Measurements from ENCODE around the gene NEIL1.
"Not testable (repeated sequence)": the region's sequence is repeated elsewhere in the genome, so short reads cannot be mapped to it uniquely, and the experiment has no call there.

The NEIL1 gene, protein sequence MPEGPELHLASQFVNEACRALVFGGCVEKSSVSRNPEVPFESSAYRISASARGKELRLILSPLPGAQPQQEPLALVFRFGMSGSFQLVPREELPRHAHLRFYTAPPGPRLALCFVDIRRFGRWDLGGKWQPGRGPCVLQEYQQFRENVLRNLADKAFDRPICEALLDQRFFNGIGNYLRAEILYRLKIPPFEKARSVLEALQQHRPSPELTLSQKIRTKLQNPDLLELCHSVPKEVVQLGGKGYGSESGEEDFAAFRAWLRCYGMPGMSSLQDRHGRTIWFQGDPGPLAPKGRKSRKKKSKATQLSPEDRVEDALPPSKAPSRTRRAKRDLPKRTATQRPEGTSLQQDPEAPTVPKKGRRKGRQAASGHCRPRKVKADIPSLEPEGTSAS

DNA sequence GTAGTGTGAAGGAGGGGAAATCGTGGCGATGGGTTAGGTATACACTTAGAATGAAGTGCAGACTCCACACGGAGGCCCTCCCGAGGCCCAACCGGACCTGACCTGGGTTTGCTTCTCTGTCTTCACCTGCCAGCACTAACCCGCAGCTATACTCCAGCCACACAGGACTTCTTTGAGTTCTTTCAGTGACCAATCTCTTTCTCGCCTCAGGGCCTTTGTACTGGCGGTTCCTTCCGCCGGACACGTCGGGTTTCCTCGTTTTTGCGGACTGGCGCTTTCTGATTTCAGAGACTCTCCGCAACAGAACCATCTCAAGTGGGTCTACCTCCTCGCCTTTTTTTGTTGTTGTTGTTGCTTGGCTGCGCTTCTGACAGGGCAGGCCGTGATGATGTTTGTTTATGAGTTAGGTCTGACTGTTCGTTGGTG is at the start of gene NEIL1:
NEIL1 (plus strand) TSS at position 244 of the 426 bp plus-strand sequence. CDS start 1,867 bp downstream, outside the sequence.
- no peak for DNase-seq

DNA sequence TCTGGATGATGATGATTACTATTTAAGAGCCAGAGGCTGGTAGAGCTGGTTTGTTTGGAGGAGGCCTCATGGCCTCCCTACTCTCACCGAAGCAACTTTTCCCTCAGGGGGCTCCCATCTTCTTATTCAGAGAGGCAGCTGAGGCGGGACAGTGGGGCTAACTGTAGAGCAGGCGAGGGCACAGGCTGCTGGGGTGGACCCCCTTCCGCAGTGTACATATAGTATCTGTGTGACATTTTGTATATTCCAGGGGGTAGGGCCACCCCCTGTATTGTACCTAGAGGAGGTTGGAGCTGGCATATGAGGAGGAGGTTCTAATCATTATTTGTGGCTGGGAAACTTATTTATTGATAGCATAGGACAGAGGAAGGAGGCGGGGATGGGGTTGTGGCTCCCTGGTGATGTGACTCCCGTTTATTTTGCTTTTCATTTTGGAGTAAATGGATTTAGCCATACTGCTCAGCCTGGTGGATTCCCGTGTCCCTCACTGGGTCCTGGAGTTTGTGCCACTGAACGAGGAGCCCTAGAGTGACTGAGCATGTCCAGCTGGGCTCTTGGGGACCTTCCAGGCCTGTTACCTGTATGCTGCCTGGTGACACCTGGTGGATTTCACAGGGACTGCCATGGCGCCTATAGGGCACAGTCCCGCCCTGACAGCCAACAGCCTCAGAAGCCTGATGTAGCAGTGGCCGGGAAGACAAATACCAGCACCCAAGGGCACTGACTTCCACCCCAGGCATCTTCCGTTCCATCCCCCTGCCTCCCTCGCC is 48.1 kb upstream of the NEIL1 start:
- not testable (repeated sequence) for DNase-seq

- not testable (repeated sequence) for DNase-seq
Measured at GRCh38 chr15:75299311-75299688, 47.5 kb upstream of the NEIL1 start.

GRCh38 chr15:75300026-75300425 is 46.8 kb upstream of the NEIL1 start:
- not testable (repeated sequence) for DNase-seq

DNA sequence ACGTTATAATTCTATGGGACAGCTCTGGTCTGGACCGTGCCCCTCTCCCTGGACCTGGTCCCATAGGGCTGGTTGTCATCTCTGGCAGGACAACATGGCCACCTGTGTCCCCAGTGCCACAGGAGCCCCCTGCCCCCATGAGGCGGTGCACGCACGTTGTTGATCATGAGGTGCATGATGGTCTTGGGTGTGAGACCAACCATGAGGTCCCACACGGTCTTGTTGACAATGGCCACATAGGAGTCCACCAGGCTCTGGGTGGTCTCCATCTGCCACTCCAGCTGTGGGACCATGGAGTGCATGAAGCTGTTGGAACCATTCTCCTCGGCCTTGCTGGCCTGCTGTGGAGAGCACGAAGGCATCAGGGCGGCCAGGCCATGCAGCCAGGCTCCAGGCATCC is 44.5 kb upstream of the NEIL1 start:
- no peak for DNase-seq

- DNase-seq = not testable (repeated sequence)
Measured at GRCh38 chr15:75302753-75303152, 44.1 kb upstream of the NEIL1 start.

DNA sequence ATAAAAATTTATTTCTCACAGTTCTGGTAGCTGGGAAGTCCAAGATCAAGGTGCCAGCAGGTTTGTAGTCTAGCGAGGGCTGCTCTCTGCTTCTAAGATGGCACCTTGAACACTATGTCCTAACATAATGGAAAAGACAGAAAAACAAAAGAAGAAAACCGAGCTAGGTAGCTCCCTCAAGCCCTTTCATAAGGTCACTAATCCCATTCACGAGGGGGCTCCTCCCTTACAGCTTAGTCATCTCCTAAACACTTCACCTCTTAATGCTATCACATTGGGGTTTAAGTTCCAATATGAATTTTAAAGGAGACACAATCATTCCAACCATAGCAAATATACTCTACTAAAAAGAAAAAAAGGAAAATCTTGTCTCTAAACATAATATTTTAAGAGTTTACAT is 40.7 kb upstream of the NEIL1 start:
- DNase-seq = no peak

- DNase-seq = peak; percentile 81
Measured at GRCh38 chr15:75307778-75308390, 39.0 kb upstream of the NEIL1 start.

GRCh38 chr15:75309711-75310110 is 37.1 kb upstream of the NEIL1 start:
- no peak for DNase-seq

DNA sequence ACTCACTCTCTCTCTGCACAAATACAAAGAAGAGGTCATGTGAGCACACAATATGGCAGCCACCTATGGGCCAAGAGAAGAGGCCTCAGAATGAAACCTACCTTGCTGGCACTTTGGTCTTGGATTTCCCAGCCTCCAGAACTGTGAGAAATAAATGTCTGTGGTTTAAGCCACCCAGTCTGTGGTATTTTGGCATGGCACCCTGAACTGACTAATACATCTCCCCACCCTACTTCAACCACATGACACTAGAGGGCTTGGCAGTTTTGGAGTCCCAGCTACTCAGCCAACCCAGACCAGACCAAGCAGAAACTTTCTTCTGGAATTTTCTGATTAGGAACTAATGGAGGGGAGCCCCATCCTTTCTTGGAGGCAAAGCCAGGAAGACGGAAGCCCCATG is 34.3 kb upstream of the NEIL1 start:
- not testable (repeated sequence) for DNase-seq

GRCh38 chr15:75313116-75313845 is 33.6 kb upstream of the NEIL1 start:
- DNase-seq = no peak

- no peak for DNase-seq
Measured at GRCh38 chr15:75314552-75315290, 32.1 kb upstream of the NEIL1 start.

GRCh38 chr15:75319231-75319897 is 27.5 kb upstream of the NEIL1 start:
- not testable (repeated sequence) for DNase-seq

- DNase-seq = no peak
Measured at GRCh38 chr15:75321711-75322110, 25.1 kb upstream of the NEIL1 start.

GRCh38 chr15:75325922-75326321 is 20.9 kb upstream of the NEIL1 start:
- DNase-seq = no peak

GRCh38 chr15:75327005-75327404 is 19.8 kb upstream of the NEIL1 start:
- DNase-seq = no peak

DNA sequence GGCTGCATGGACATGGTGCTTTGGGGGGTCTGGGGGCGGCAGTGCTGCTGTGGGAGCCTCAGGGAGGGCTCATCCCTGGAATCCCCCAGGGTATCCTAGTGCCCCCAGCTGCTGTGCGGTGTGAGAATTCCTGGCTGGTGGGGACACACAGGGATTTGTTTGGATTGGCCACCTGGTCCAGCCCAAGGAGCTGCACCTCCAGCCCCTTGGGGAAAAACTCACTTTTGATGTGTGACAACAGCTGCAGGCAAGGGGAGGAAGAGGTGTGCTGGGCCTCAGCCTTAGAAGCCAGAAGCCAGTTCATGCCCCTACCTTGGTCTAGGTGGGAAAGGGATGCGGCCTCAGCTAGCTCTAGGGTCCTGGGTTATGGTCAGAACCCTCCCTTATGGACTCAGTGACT is 19.3 kb upstream of the NEIL1 start:
- no peak for DNase-seq

DNA sequence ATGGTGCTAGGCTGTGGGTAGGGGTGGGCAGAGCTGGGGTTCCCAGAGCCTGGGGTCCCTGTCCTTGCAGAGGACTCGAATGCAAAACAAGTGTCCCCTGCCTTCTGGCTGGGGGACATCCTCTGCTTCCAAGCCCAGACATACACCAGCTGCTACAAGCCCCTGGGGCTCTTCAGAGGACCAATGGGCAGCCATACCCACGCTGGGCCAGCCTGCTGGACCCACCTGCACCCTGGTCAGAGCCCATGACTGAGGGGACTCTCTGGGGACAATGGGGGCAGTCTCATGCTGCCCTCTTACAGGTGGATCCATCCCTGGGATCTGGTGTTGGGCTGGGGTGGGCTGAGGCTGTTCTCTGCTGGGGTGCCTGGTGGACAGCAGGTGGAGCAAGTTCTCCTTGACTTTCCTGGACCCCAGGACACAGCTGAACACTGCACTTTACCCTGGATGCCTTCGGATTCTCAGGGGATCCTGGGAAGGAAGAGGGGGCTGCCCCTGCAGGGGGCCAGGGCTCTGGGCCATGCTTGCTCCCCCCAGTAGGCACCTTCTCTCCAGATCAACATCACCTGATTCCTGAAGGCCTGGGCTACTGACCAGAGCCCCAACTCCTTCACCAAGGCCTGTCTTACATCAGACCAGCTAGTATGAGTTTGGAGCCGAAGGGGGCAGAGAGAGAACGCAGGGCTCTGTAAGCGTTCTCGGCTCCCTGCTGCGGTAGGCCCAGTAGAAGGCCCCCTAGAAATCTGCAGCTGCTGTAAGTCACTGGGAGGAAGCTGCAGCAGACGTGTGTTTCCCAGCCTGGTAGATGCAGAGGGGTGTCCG is 18.1 kb upstream of the NEIL1 start:
- no peak for DNase-seq

GRCh38 chr15:75329571-75329970 is 17.3 kb upstream of the NEIL1 start:
- no peak for DNase-seq

- DNase-seq = not testable (repeated sequence)
Measured at GRCh38 chr15:75332093-75332492, 14.7 kb upstream of the NEIL1 start.
